GM18870 (cell line): ENCODE measurements around the gene LRRC25.
"Not testable (repeated sequence)": the region's sequence is repeated elsewhere in the genome, so short reads cannot be mapped to it uniquely, and the experiment has no call there.

Source experiments
- ATAC-seq: cut with Tn5 transposase; IDR thresholded peaks from one replicate; pipeline ENCODE4 v1.9.1; 2021; ENCODE audit warnings: moderate library complexity; ENCODE audit not compliant: unreplicated experiment

Gene LRRC25

GRCh38 chr19:18380843-18381242, 16.6 kb downstream of the LRRC25 start:
- no peak for ATAC-seq

DNA sequence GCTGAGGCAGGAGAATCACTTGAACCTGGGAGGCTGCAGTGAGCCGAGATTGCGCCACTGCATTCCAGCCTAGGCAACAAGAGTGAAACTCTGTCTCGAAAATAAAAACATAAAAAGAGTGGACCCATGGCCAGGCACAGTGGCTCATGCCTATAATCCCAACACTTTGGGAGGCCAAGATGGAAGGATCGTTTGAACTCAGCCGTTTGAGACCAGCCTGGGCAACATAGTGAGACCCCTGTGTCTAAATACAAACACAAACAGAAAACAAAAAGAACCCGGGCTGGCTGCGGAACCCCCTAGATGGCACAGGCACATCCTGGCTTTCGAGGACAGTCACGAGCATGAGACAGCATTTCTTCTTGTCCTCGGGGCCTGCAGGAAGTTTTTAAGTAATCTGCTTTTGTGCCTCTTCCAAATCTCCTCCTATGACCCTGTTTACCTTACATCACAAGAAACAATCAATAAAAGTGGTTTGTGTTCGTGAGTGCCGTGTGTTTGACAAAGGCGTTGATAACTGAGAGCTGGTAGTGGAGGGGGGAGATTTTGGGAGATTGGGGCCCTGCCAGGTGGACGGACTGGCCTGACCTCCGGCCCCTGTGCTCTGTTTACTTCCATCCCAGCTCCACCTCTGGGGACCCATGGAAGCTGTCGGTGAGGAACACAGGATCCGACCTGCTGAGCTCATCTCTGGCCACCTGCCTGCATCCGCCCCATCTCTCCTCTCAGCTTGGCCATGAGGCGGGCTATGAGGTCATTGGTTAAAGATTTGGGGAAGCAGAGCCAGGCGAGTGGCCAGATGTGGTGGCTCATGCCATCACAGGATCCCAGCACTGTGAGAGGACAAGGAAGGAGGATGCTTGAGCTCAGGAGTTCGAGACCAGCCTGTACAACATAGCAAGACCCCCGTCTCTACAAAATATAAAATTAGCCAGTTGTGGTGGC, 17.3 kb downstream of the LRRC25 start:
- ATAC-seq: no peak

DNA sequence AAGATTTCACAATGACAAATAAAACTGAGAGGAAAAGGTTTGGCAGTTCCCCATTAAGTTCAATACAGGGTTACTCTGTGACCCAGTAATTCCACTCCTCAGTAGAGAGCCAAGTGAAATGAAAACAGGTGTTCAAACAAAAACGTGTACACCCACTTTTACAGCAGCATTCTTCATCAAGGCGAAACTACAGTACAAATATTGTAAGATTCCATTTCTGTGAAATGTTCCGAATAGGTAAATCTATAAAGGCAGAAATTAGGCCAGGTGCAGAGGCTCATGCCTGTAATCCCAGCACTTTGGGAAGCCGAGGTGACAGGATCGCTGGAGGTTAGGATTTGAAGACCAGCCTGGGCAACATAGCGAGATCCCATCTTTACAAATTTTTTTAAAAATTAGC, 20.4 kb downstream of the LRRC25 start:
- ATAC-seq: no peak

- ATAC-seq: peak; percentile 58
These were observed 23.4 kb downstream of the LRRC25 start for GRCh38 chr19:18373892-18374629.

- no peak for ATAC-seq
These were observed 24.0 kb downstream of the LRRC25 start for GRCh38 chr19:18373407-18373891.

- no peak for ATAC-seq
These were observed 28.8 kb downstream of the LRRC25 start for GRCh38 chr19:18368504-18369222.

- no peak for ATAC-seq
These were observed 31.4 kb downstream of the LRRC25 start for GRCh38 chr19:18366021-18366435.

DNA sequence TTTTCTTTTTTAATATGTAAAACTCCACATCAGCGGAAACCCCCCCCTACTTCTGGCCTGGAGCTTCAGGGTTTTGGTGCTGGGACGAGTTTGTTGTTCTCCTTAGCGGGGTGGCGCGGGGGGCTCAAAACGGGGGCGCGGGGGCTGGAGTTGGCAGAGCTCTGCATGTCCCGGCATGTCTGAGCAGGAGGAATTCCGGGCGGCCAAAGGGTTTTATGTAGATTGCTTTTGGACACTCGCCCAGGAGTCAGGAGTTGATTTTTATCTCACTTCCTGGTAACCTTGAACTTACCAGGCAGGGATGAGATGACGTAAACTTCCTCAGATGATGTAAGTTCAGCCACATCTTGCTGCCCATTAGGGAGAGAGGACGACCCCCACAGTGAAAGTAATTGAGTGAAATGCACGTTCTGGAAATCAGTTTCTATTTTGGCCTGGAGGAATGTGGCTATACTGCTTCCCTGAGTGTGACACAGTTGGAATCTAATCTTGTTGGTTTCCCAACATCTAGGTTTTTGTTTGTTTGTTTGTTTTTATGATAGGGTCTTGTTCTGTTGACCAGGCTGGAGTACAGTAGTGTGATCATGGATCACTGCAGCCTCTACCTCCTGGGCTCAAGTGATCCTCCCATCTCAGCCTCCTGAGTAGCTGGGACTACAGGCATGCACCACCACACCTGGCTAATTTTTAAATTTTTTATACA, 32.4 kb downstream of the LRRC25 start:
- ATAC-seq: no peak

- ATAC-seq: not testable (repeated sequence)
These were observed 33.1 kb downstream of the LRRC25 start for GRCh38 chr19:18364277-18364825.

DNA sequence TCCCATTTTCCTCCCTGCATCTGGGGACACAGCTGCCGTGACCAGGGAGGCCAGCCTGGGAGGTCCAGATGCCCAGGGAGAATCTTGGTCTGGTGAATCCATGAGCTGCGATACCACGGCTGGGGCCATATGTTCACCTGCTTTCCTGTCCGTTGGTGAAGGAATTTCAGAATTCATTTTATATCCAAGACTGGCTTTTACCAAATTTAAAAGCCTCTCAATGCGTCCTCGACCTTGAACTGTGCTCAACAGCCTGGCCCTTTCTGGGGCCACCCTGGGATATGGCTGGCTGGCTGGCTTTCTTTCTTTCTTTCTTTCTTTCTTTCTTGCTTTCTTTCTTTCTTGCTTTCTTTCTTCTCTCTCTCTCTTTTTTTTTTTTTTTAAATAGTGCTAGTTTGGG, 33.6 kb downstream of the LRRC25 start:
- ATAC-seq: no peak

DNA sequence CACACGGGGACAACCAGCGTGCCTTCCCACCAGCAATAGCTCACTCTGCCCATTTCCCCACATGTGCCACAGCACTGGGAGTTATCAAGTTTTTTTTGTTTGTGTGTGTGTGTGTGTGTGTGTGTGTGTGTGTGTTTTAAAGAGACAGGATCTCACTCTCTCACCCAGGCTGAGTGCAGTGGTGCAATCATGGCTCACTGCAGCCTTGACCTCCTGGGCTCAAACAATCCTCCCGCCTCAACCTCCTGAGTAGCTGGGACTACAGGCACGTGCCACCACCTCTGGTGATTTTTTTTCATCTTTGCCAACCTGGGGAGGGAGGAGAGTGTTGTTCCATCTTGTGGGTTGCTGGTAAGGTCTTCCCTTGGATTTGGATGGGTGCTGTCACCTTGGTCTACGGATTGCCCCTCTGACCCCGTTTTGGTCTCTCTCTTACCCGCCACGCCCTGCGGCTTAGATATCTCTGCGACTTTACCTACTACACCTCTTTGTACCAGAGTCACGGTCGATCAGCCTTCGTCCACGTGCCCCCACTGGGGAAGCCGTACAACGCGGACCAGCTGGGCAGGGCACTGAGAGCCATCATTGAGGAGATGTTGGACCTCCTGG, 34.4 kb downstream of the LRRC25 start:
- ATAC-seq: no peak

DNA sequence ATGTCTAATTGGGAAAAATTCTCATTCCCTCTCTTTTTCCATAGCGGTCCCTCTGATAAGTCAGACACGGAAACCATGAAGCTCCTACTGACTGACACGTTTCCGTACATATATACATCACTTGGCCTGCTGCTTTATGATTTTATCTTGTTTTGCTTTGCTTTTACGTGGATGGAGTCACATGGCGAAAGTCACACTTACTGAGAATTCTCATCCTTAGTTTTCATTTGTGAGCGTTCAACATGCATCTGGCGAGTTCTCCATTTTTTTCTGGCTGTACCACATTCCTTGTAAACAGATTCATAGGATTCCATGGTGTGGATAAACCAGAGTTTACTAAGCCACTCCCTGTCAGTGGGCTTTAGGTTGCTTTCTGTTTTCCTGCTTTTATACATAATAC, 35.8 kb downstream of the LRRC25 start:
- ATAC-seq: no peak

- ATAC-seq: no peak
These were observed 40.4 kb downstream of the LRRC25 start for GRCh38 chr19:18357041-18357440.

DNA sequence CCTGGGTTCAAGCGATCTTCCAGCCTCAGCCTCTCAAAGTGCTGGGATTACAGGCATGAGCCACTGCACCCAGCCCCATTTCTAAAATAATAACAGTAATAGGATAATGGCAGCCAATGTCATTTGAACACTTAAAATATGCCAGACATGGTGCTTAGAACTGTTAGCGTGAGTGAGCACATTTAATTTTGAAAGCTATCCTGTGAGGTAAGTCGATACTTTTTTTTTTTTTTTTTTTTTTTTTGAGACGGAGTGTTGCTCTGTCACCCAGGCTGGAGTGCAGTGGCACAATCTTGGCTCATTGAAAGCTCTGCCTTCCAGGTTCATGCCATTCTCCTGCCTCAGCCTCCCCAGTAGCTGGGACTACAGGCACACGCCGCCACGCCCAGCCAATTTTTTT, 42.7 kb downstream of the LRRC25 start:
- ATAC-seq: not testable (repeated sequence)

- ATAC-seq: no peak
These were observed 43.9 kb downstream of the LRRC25 start for GRCh38 chr19:18353378-18354005.

DNA sequence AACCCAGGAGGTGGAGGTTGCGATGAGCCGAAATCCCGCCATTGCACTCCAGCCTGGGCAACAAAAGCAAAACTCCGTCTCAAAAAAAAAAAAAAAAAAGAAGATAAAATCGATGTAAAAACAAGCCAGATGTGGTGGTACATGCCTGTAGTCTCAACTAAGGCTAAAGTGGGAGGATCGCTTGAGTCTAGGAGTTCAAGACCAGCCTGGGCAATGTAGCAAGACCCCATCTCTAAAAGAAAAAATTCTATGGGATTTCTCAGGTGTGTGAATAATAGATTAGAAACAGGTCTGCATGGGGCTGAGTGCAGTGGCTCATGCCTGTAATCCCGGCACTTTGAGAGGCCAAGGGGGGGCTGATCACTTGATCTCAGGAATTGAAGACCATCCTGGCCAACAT, 45.9 kb downstream of the LRRC25 start:
- ATAC-seq: no peak

DNA sequence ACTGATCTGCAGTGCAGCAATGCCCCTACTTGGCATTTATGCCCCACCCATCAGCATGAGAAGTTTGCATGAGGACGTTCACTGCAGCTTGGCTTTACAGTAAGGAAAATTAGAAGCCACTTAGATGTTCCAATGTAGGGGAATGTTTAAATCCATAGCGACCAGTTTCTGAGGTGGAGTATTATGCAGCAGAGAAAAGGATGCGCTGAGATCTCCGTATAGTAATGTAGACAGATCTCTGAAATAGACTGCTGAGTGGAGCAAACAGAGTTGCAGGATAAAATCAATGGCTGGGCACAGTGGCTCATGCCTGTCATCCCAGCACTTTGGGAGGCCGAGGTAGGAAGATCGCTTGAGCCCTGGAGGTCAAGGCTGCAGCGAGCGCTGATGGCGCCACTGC, 46.9 kb downstream of the LRRC25 start:
- no peak for ATAC-seq

GRCh38 chr19:18349524-18350128, 47.8 kb downstream of the LRRC25 start:
- ATAC-seq: no peak

- not testable (repeated sequence) for ATAC-seq
These were observed 48.5 kb downstream of the LRRC25 start for GRCh38 chr19:18348818-18349339.
